Measurements from ENCODE around the gene SEMA3D.

GRCh38 chr7:85178531-85179298 is 8.1 kb downstream of the SEMA3D start:
- no peak for TF ChIP-seq CTCF (IDR thresholded peaks at IDR 0.05)
- TF ChIP-seq POLR2A (IDR thresholded peaks at IDR 0.05): no peak
